ENCODE measurements around the gene GIT2.

GIT2 gene

DNA sequence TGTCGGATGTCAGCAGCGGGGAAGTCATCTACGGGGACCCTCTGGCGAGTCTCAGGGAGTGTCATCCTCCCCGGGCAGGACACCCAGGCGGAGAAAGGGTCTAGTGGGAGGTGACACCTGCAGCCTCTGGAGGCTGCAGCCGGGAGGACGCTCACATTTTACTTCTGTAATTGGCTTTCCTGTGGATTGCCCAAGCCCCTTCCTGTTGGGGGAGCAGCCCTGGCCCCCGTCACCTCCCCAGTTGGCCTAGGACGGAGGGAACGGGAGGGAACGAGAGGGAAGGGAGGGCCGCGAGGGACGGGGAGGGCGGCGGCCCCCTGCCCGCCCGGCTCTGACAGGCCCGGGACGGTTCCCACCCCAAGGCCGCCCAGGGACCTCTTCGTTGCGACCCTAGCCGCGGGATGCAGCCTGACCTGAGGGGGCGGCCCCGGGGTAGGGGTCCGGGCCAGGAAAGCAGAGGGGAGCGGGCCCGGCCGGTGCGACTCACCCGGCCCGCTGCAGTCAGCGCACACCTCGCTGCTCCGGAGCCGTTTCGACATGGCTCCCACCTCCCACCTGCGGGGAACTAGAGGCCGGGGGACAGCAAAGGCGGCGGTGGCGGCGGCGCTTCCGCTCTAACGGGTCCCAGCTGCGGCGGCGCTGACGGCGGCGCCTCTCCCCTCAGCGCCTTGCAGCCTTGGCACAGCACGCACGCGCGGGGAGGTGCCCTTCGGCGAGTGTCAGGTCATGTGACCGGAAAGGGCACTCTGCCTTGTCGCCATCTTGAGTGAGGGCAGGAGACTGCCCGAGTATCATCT lies at the start of gene GIT2:
Gene GIT2, minus strand, starts transcription at position 683 of the 797 bp plus-strand sequence. Its CDS starts 144 bp downstream, at position 539.
- peak; percentile 94 to 95 for DNase-seq

GRCh38 chr12:110042264-110042663 lies 46.1 kb upstream of the GIT2 start:
- TF ChIP-seq POLR2A (IDR thresholded peaks at IDR 0.05; ENCODE audit: low read length) (no peak), GATA1 (IDR thresholded peaks at IDR 0.05; ENCODE audit: low read depth, low read length) (no peak)
- DNase-seq, result no peak

More for the DNA sequence above, at the start of gene GIT2:
- TF ChIP-seq GATA1 (IDR thresholded peaks at IDR 0.05; ENCODE audit: low read depth, low read length) (no peak), POLR2A (IDR thresholded peaks at IDR 0.05; ENCODE audit: low read length) (peak; percentile 69)

DNA sequence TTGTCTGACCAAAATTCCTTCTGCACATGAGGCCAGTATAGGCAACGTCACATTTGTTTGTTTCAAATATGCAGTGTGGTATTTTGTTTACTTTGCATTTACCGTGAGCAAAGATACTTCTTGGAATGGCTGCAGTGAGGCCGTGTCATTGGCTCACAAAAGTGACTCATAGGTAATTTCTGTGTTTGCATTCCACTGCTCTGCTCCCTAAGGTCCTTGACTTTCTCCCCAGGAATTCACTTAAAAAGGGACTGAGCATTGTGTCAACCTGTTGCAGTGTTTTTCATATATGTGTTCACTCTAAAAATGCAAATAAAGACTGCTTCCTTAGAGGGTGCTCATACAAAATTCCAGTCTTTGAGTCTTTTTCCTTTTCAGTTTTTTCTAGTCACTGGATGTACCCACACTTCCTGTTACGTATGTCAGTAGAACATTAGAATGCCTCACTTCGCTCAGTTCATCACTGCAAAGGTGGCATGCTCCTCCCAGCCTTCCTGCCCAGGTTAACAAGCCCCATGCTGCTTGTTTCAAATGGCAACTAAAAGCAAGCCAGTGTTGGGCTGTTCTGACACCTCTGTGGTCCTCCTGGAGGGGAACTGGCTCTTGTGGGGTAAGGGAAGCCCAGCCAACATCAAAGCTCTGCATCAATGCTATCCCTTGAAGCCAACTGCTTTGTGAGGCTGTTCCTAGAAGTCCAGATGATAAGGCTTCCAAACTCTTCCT lies 43.1 kb upstream of the GIT2 start:
- DNase-seq, result no peak
- TF ChIP-seq POLR2A (IDR thresholded peaks at IDR 0.05; ENCODE audit: low read length) (no peak), GATA1 (IDR thresholded peaks at IDR 0.05; ENCODE audit: low read depth, low read length) (no peak)

DNA sequence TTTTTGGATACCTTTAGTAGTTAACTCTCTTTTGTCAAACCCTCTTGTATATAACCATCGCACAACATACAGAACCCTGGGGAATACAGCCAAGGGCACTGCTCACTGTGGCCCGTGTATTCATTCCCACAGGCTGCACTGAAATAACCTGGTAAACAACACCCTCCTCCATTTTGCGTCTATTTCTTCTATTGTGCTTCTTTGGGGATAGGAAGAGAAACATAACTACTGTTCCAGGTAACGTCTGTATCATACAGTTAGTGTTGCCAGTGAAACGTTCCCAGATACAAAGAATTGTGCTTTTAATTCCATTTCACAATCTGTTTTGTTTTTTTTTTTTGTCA lies 42.5 kb upstream of the GIT2 start:
- DNase-seq, result no peak
- TF ChIP-seq GATA1 (IDR thresholded peaks at IDR 0.05; ENCODE audit: low read depth, low read length), result no peak
- no peak for TF ChIP-seq POLR2A (IDR thresholded peaks at IDR 0.05; ENCODE audit: low read length)

DNA sequence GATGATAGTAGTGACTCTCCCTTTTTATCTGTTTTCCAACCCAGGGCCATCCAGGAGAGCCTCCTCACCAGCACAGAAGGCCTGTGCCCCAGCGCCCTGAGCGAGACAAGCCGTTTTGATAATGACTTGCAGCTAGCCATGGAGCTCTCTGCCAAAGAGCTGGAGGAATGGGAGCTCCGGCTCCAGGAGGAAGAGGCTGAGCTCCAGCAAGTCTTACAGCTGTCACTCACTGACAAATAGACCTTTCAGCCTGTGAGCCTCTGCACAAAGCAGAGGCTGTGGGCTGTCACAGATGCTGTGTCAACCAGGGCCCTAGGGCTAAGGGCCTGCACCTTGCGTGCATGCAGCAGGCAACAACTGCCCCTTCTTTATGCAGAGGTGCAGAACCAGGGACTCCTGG lies 41.1 kb upstream of the GIT2 start:
- TF ChIP-seq POLR2A (IDR thresholded peaks at IDR 0.05; ENCODE audit: low read length) (no peak), GATA1 (IDR thresholded peaks at IDR 0.05; ENCODE audit: low read depth, low read length) (no peak)
- DNase-seq, result no peak

GRCh38 chr12:110035534-110036104 lies 39.5 kb upstream of the GIT2 start:
- no peak for DNase-seq
- no peak for TF ChIP-seq POLR2A (IDR thresholded peaks at IDR 0.05; ENCODE audit: low read length)
- TF ChIP-seq GATA1 (IDR thresholded peaks at IDR 0.05; ENCODE audit: low read depth, low read length), result no peak

DNA sequence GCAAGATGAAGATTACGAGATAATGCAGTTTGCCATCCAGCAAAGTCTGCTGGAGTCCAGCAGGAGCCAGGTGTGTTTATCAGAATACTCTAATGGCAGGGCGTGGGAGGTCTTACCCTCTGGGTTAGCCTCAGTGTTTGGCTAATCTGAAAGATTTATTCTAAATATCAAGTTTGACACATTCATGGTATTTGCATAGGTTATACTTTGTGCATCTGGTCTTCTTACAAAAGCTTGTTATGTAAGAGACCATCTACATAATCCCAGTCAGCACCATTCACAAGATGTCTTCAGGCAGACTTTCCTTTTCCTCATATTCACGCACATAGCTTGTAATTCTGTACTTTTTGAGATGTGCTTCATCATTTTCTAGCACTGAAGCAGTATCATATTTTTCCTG lies 37.7 kb upstream of the GIT2 start:
- TF ChIP-seq GATA1 (IDR thresholded peaks at IDR 0.05; ENCODE audit: low read depth, low read length) (no peak), POLR2A (IDR thresholded peaks at IDR 0.05; ENCODE audit: low read length) (no peak)

DNA sequence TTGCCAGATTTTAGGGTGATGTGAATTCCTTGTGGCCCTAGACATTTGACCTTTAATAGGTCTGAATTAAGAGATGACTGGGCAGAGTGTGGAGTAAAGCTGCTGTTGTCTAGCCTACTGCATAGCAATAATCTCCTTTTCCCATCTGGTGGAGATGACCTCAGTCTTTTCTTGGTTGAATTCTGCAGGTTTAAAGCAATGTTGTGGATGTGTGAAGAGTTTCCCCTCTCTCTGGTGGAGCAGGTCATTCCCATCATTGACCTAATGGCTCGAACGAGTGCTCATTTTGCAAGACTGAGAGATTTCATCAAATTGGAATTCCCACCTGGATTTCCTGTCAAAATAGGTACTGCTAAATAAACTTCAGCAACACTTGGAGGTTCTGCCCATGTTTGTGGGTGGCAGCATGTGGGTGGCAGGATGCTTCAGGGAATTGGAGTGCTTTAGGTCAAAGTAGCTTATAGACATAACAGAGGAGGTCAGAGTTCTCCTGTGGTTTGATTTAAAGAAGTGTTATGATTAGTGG lies 33.2 kb upstream of the GIT2 start:
- DNase-seq, result no peak
- no peak for TF ChIP-seq POLR2A (IDR thresholded peaks at IDR 0.05; ENCODE audit: low read length)
- TF ChIP-seq GATA1 (IDR thresholded peaks at IDR 0.05; ENCODE audit: low read depth, low read length), result no peak

More for the DNA sequence above, 37.7 kb upstream of the GIT2 start:
- DNase-seq, result no peak

- no peak for TF ChIP-seq POLR2A (IDR thresholded peaks at IDR 0.05; ENCODE audit: low read length)
- DNase-seq, result no peak
Measured at GRCh38 chr12:110028323-110028722, 32.2 kb upstream of the GIT2 start.

- TF ChIP-seq GATA1 (IDR thresholded peaks at IDR 0.05; ENCODE audit: low read depth, low read length) (no peak), POLR2A (IDR thresholded peaks at IDR 0.05; ENCODE audit: low read length) (no peak)
- DNase-seq, result no peak
Measured at GRCh38 chr12:110024051-110024450, 27.9 kb upstream of the GIT2 start.

GRCh38 chr12:110023059-110023980 lies 27.2 kb upstream of the GIT2 start:
- TF ChIP-seq POLR2A (IDR thresholded peaks at IDR 0.05; ENCODE audit: low read length) (no peak), GATA1 (IDR thresholded peaks at IDR 0.05; ENCODE audit: low read depth, low read length) (no peak)
- DNase-seq, result peak in 1 of 2 experiments; percentile 13

DNA sequence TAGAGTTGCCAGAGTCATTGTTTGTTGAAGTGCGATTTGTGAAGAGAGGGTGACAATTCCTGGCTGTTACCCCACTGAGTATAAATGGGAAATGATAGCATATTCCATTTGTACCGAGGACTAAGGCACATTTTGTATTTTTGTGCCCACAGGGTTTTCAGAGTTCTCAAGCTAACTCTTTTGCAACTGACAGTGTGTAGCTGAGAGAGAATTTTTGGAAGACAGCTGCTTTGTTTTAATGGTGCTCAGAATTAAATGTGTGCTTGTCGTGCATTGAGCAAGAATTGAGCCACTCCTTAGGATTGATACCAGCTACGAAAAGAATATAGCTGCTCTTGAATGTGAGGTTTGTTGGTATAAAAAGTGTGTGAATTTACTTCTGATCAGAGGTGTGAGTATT lies 24.8 kb upstream of the GIT2 start:
- TF ChIP-seq POLR2A (IDR thresholded peaks at IDR 0.05; ENCODE audit: low read length) (no peak), GATA1 (IDR thresholded peaks at IDR 0.05; ENCODE audit: low read depth, low read length) (no peak)
- DNase-seq, result no peak

DNA sequence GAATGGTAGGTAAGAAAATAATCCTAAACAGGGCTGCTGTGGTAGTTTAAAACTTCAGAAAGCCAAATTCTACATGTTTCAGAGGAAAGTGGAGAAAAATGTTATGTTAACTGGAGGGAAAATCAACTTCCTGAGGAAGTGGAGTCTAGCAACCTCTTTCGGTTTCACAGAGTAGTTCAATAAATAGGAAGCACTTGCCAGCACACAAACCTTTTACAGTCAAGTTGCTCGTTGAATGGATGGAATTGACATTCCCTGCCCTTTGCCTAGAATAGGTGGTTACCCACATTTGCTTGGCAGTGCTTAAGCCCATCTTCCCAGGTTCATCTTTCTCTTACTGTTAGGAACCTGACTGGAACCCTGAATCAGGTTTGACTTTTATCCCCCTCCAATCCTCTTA lies 19.0 kb upstream of the GIT2 start:
- TF ChIP-seq POLR2A (IDR thresholded peaks at IDR 0.05; ENCODE audit: low read length) (no peak), GATA1 (IDR thresholded peaks at IDR 0.05; ENCODE audit: low read depth, low read length) (no peak)
- no peak for DNase-seq

Data from erythroblast (primary cell).